HEK293 (cell line): ENCODE measurements around the gene CMKLR1.

ENCODE experiments used
- CTCF ChIA-PET: fragments of 350-600 bp; formaldehyde crosslinking; extraction: SDS; loops from one replicate; lab custom pipeline; 2021; ENCODE audit warnings: antibody characterized with exemption; lab: Yijun Ruan, JAX
- POLR2A ChIA-PET: fragments of 300-600 bp; formaldehyde crosslinking; extraction: SDS; loops from one replicate; lab custom pipeline; 2020; ENCODE audit warnings: antibody characterized with exemption, inconsistent platforms; lab: Yijun Ruan, JAX
- H3K27ac ChIP-seq: fragments of 200-500 bp; sonication (Bioruptor generic); 2 replicates; pipeline ENCODE4 v1.5.1; 2014; ENCODE audit warnings: low read depth, low read length, control low read depth, inconsistent platforms; ENCODE audit errors: extremely low read depth
- H3K36me3 ChIP-seq, 2 experiments: fragments of 200-500 bp in 1 of 2; sonication (Bioruptor generic) in 1 of 2; 1 replicate in 1 of 2; 2 replicates in 1 of 2; pipeline ENCODE4 v1.5.1; 2014 to 2017; ENCODE audit warnings: inconsistent platforms in 2 of 2, low read length in 2 of 2; ENCODE audit not compliant: control insufficient read depth in 2 of 2, insufficient read depth in 1 of 2
- H3K4me1 ChIP-seq: fragments of 200-500 bp; sonication (Bioruptor generic); 2 replicates; pipeline ENCODE4 v1.5.1; 2014; ENCODE audit warnings: mild to moderate bottlenecking, low read length, inconsistent platforms; ENCODE audit not compliant: control insufficient read depth, insufficient read depth
- H3K4me3 ChIP-seq: 2 replicates; pipeline ENCODE4 v1.5.1; 2011; ENCODE audit warnings: low read depth, mild to moderate bottlenecking, control low read depth, low read length, moderate library complexity
- H3K9me3 ChIP-seq: fragments of 200-500 bp; sonication (Bioruptor generic); 2 replicates; pipeline ENCODE4 v1.5.1; 2014; ENCODE audit warnings: low read depth, low read length, inconsistent platforms; ENCODE audit not compliant: control insufficient read depth, insufficient read depth
- HIC1 ChIP-seq: fragments of 450-650 bp; formaldehyde crosslinking; IDR thresholded peaks from 2 replicates; pipeline ENCODE4 v1.5.1; 2016; ENCODE audit warnings: missing biosample characterization, missing genetic modification characterization
- INSM2 ChIP-seq: fragments of 450-650 bp; formaldehyde crosslinking; IDR thresholded peaks from 2 replicates; pipeline ENCODE4 v1.5.1; 2016; ENCODE audit warnings: missing biosample characterization, missing genetic modification characterization
- KLF10 ChIP-seq: fragments of 450-650 bp; IDR thresholded peaks from 2 replicates; pipeline ENCODE4 v1.5.1; 2018; ENCODE audit warnings: missing biosample characterization, mild to moderate bottlenecking, missing genetic modification characterization
- KLF17 ChIP-seq: fragments of 450-650 bp; formaldehyde crosslinking; IDR thresholded peaks from 2 replicates; pipeline ENCODE4 v1.5.1; 2016; ENCODE audit warnings: missing biosample characterization, missing genetic modification characterization
- KLF9 ChIP-seq: fragments of 450-650 bp; formaldehyde crosslinking; IDR thresholded peaks from 2 replicates; pipeline ENCODE4 v1.5.1; 2016; ENCODE audit warnings: missing biosample characterization, missing genetic modification characterization, low read depth
- RBAK ChIP-seq: fragments of 450-650 bp; formaldehyde crosslinking; IDR thresholded peaks from 2 replicates; pipeline ENCODE4 v1.5.1; 2016; ENCODE audit warnings: missing biosample characterization, missing genetic modification characterization
- WT1 ChIP-seq: fragments of 450-650 bp; formaldehyde crosslinking; IDR thresholded peaks from 2 replicates; pipeline ENCODE4 v1.5.1; 2016; ENCODE audit warnings: missing biosample characterization, missing genetic modification characterization
- ZBTB20 ChIP-seq: fragments of 450-650 bp; formaldehyde crosslinking; IDR thresholded peaks from 2 replicates; pipeline ENCODE4 v1.5.1; 2016; ENCODE audit warnings: missing biosample characterization, missing genetic modification characterization
- ZFHX2 ChIP-seq: fragments of 450-650 bp; formaldehyde crosslinking; conservative IDR thresholded peaks from 2 replicates; pipeline ENCODE4 v1.5.1; 2016; ENCODE audit warnings: missing biosample characterization, missing genetic modification characterization
- ZFP3 ChIP-seq: fragments of 450-650 bp; formaldehyde crosslinking; IDR thresholded peaks from 2 replicates; pipeline ENCODE4 v1.5.1; 2016; ENCODE audit warnings: low read depth, missing biosample characterization, missing genetic modification characterization
- ZNF10 ChIP-seq: fragments of 450-650 bp; formaldehyde crosslinking; IDR thresholded peaks from 2 replicates; pipeline ENCODE4 v1.5.1; 2017; ENCODE audit warnings: missing biosample characterization, missing genetic modification characterization
- ZNF248 ChIP-seq: fragments of 450-650 bp; formaldehyde crosslinking; IDR thresholded peaks from 2 replicates; pipeline ENCODE4 v1.5.1; 2017; ENCODE audit warnings: missing biosample characterization, missing genetic modification characterization
- ZNF274 ChIP-seq, 2 experiments: fragments of 200-500 bp in 1 of 2; fragments of 450-650 bp in 1 of 2; sonication (Bioruptor generic) in 1 of 2; formaldehyde crosslinking in 1 of 2; IDR thresholded peaks; 2 replicates each; pipeline versions ENCODE4 v1.5.1 to v1.6.1; 2014 to 2016; ENCODE audit warnings: borderline replicate concordance in 1 of 2, inconsistent platforms in 1 of 2, low read length in 1 of 2, missing biosample characterization in 1 of 2, missing genetic modification characterization in 1 of 2
- ZNF311 ChIP-seq: fragments of 450-650 bp; formaldehyde crosslinking; IDR thresholded peaks from 2 replicates; pipeline ENCODE4 v1.5.1; 2017; ENCODE audit warnings: missing biosample characterization, missing genetic modification characterization, borderline replicate concordance
- ZNF571 ChIP-seq: fragments of 450-650 bp; formaldehyde crosslinking; IDR thresholded peaks from 2 replicates; pipeline ENCODE4 v1.5.0; 2017; ENCODE audit warnings: missing biosample characterization, missing genetic modification characterization
- ZNF645 ChIP-seq: fragments of 450-650 bp; formaldehyde crosslinking; IDR thresholded peaks from 2 replicates; pipeline ENCODE4; 2016; ENCODE audit warnings: missing biosample characterization, missing genetic modification characterization
- ZNF792 ChIP-seq: fragments of 450-650 bp; formaldehyde crosslinking; IDR thresholded peaks from 2 replicates; pipeline ENCODE4 v1.5.1; 2016; ENCODE audit warnings: missing biosample characterization, missing genetic modification characterization

CMKLR1 gene

GRCh38 chr12:108349278-108349688, 10.2 kb upstream of the CMKLR1 start (continued):
- TF ChIP-seq HIC1 (tag by site-specific recombination): no peak
- TF ChIP-seq ZNF248 (tag by site-specific recombination): no peak
- TF ChIP-seq ZFHX2 (tag by site-specific recombination): no peak
- TF ChIP-seq WT1 (tag by site-specific recombination): no peak
- TF ChIP-seq ZNF645 (tag by site-specific recombination): no peak
- TF ChIP-seq ZBTB20: no peak
- TF ChIP-seq ZNF792 (tag by site-specific recombination): no peak
- no peak for TF ChIP-seq KLF9
- TF ChIP-seq RBAK (tag by site-specific recombination): no peak
- no peak for TF ChIP-seq KLF10 (tag by site-specific recombination)
- no peak for TF ChIP-seq KLF17 (tag by site-specific recombination)
- no peak for TF ChIP-seq ZNF274 (IDR thresholded peaks at IDR 0.05; ENCODE audit: low read length)
- TF ChIP-seq ZNF274 (tag by site-specific recombination; IDR thresholded peaks at IDR 0.05; ENCODE audit: borderline replicate concordance): no peak
- TF ChIP-seq INSM2 (tag by site-specific recombination): no peak
- TF ChIP-seq, all 188 proteins: peak for 0

GRCh38 chr12:108348842-108349241, 9.7 kb upstream of the CMKLR1 start:
- TF ChIP-seq ZNF311 (tag by site-specific recombination) (no peak), ZNF10 (tag by site-specific recombination) (no peak), ZFP3 (tag by site-specific recombination) (no peak), HIC1 (tag by site-specific recombination) (no peak), ZNF571 (tag by site-specific recombination) (no peak)
- TF ChIP-seq, all 188 proteins: peak for 0
- Histone ChIP-seq H3K4me3 (no peak overlapping the region), H3K4me1 (no peaks in the 10 kb centered on the region), H3K9me3 (no peaks in the 10 kb centered on the region), H3K27ac (no peak overlapping the region), H3K36me3 (no peaks in the 10 kb centered on the region)
- ChIA-PET POLR2A (no interaction called here), CTCF (interaction anchor here (0.9 kb wide), 1 partner anchor 437 kb away, joined by 3 read pairs; no protein-coding TSS in a partner anchor)
